ENCODE results near the gene GPR63. TPM values are rescaled to one million over a fixed set of nuclear protein-coding genes. Genes with fewer than 3 reads are reported as not detected.

GPR63 gene
- total RNA-seq, 1 donor from 2014 or later: 0.98 TPM

- TF ChIP-seq CTCF (conservative IDR thresholded peaks at IDR 0.05; ENCODE audit: low read depth, low read length): no peak
- DNase-seq (ENCODE audit: low read depth): no peak
- no peak overlapping the region for H3K4me3 ChIP-seq (ENCODE audit: low read depth, low read length)
Observed at GRCh38 chr6:96762599-96762998, 74.7 kb downstream of the GPR63 start.

GRCh38 chr6:96761794-96762193 lies 75.5 kb downstream of the GPR63 start:
- no peak overlapping the region for H3K4me3 ChIP-seq (ENCODE audit: low read depth, low read length)
- TF ChIP-seq CTCF (conservative IDR thresholded peaks at IDR 0.05; ENCODE audit: low read depth, low read length): no peak
- no peak for DNase-seq (ENCODE audit: low read depth)

GRCh38 chr6:96760153-96760687 lies 77.1 kb downstream of the GPR63 start:
- no peak overlapping the region for H3K4me3 ChIP-seq (ENCODE audit: low read depth, low read length)
- TF ChIP-seq CTCF (conservative IDR thresholded peaks at IDR 0.05; ENCODE audit: low read depth, low read length): peak; percentile 3
- DNase-seq (ENCODE audit: low read depth): no peak

GRCh38 chr6:96755096-96755495 lies 82.2 kb downstream of the GPR63 start:
- TF ChIP-seq CTCF (conservative IDR thresholded peaks at IDR 0.05; ENCODE audit: low read depth, low read length): no peak

GRCh38 chr6:96749891-96750290 lies 87.4 kb downstream of the GPR63 start:
- DNase-seq (ENCODE audit: low read depth): no peak
- TF ChIP-seq CTCF (conservative IDR thresholded peaks at IDR 0.05; ENCODE audit: low read depth, low read length): no peak
- no peak overlapping the region for H3K4me3 ChIP-seq (ENCODE audit: low read depth, low read length)

More at GRCh38 chr6:96755096-96755495, 82.2 kb downstream of the GPR63 start:
- no peak for DNase-seq (ENCODE audit: low read depth)
- no peak overlapping the region for H3K4me3 ChIP-seq (ENCODE audit: low read depth, low read length)

Other genes starting within 250 kb of the GPR63 start
- gene NDUFAF4, start 60.4 kb upstream of the GPR63 start, total RNA-seq: 21.2 and 54.7 TPM in 2 replicates
- gene KLHL32, start 87.3 kb upstream of the GPR63 start, total RNA-seq: 1.8 TPM in 1 of 2 replicates, not detected in the other

Measured in epithelial cell of proximal tubule (primary cell).